HG03135 (cell line): ENCODE results near the gene STXBP5.
"Not testable (repeated sequence)": the region's sequence is repeated elsewhere in the genome, so short reads cannot be mapped to it uniquely, and the experiment has no call there.

Experiments
- ATAC-seq: cut with Tn5 transposase; IDR thresholded peaks from one replicate; pipeline ENCODE4 v1.9.1; 2021; ENCODE audit warnings: mild to moderate bottlenecking, moderate library complexity; ENCODE audit not compliant: unreplicated experiment

Gene STXBP5

DNA sequence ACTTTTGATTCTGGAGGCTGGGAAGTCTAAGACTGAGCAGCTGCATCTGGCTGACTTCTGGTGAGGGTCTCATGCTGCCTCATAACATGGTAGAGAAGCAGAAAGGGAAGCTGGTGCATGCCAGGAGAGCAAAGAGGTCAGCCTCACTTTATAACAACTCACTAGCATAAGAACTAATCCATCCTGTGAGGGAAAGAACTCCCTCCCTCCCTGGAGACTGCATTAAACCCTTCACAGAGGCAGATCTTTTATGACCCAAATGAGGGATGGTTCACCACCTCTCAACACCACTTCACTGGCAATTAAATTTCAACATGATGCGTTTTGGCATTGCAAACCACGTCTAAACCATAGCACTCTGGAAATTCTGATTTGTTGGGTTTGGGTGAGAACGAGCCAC lies 33.9 kb downstream of the STXBP5 start:
- ATAC-seq: no peak

DNA sequence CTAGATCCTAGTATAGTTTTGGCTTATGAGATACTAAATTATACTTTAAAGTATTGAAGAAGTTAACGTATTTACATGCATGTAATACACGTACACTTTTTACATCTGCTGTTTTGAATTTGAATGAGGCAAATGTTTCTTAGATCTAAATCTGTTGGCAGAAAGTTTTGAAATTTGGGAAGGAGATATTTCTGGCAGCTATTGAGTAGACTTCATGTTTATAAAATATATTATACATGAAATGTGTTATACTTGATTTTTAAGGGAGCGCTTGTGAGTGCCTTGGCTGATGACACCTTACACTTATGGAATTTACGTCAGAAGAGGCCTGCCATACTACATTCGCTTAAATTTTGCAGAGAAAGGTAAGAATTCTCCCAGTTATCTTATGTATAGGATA lies 34.7 kb downstream of the STXBP5 start:
- ATAC-seq: no peak

DNA sequence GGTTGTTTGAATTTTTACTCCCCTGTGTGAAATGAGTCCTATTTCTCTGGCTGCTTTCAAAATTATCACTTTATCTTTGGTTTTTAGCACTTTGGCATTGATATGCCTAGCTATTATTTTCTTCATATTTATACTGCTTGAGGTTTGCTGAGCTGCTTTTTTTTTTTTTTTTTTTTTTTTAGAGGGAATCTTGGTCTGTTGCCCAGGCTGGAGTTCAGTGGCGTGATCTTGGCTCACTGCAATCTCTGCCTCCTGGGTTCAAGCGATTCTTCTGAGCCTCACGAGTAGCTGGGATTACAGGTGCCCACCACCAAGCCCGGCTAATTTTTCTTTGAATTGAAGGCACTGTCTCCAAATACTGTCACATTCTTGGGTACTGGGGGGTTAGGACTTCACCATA lies 40.6 kb downstream of the STXBP5 start:
- ATAC-seq: no peak

GRCh38 chr6:147245693-147246092 lies 41.5 kb downstream of the STXBP5 start:
- no peak for ATAC-seq

GRCh38 chr6:147246853-147247635 lies 42.8 kb downstream of the STXBP5 start:
- no peak for ATAC-seq

GRCh38 chr6:147248859-147249258 lies 44.6 kb downstream of the STXBP5 start:
- ATAC-seq: no peak

- ATAC-seq: no peak
These were observed 46.9 kb downstream of the STXBP5 start for GRCh38 chr6:147251072-147251471.

DNA sequence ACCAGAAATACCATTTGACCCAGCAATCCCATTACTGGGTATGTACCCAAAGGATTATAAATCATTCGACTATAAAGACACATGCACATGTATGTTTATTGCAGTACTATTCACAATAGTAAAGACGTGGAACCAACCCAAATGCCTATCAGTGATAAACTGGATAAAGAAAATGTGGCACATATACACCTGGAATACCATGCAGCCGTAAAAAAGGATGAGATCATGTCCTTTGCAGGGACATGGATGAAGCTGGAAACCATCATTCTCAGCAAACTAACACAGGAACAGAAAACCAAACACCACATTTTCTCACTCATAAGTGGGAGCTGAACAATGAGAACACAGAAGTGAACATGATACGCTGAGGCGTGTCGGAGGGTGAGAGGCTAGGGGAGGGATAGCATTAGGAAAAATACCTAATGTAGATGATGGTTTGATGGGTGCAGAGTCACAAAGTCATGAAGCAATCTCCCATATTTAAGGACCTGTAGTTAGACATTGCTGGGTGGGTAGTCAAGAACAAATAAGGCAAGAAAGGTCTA lies 50.8 kb downstream of the STXBP5 start:
- not testable (repeated sequence) for ATAC-seq

DNA sequence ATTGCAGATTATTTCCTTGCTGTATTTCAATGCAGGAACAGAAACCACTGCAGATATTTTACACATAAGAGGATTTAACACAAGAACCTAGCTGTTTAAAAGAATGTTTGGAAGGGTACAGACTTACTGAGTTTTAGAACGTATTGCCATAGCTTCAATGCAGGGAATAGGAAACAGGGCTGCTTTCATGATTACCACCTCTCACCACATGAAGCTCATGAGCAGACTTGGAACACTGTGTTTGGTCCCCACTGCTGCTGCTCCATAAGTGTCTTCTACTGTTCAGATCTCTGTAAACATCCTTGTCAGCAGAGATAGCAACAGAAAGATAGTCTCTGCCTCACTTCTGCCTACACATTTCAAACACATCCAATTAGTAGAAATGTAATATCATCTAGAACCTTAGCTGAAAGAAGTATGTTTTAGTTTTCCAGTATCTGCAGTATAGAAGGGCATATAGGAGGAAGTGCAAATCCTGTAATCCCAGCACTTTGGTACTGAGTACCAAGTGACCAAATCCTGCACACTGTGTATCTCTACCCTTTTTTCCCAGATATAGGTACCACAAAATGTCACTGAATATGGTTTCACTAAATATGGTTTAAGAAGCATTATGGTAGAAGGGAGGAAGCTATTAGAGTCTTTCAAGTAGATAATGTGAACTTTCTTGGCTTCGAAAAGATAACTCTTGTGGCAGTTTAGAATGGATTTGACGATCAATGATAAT lies 51.9 kb downstream of the STXBP5 start:
- ATAC-seq: no peak

DNA sequence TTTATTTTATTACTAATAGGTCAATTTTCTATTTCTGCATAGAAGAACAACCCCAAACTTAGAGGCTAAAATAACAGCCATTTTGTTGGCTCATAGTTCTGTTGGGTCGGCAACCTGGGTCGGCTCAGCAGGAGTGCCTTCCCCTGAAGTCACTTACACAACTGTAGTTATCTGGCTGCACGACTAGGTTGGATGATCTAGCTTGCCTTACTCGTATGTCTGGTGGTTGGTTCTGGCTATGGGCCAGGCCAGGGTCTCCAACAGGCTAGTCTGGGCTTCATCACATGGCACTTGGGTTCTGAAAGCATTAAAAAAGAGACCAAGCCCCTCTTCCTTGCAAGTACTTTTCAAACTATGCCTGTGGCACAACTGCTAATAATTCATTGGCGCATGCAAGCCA lies 53.5 kb downstream of the STXBP5 start:
- ATAC-seq: no peak

DNA sequence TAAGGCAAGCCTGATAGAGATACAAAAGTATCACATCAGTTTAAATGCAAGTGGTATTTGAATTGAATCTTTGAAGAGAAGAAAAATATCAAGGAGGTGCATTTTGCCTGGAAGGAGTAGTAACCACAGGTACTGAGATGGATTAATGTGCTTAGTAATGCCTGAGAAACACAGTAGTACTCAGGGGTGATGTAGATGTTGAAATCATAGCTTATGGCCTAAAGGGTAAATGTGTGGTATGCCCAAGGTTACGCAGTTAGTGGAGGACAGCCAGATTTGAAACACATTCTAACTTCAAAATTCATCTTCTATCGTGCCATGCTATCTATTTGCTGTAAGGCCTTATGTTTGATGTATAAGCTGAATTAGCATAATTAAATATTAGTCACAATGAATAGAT lies 55.9 kb downstream of the STXBP5 start:
- ATAC-seq: no peak

DNA sequence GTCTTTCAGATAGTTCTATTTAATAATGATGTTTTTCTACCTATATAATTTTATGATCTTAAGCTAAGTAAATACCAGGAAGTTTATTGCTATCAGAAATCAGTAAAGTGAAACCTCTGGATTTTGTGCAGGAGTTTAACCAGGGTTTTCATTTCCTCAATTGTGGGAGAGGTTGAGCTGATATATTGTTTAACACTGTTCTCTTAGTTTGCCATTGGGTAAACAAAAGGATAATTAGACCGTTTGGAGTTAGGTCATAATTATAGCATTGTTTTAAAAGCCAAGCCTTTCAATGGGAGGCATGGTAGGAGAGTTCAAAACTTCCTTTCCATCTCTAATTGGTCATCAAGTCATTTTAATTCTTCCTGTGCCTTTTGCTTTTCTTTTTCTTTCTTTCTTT lies 58.7 kb downstream of the STXBP5 start:
- ATAC-seq: no peak

DNA sequence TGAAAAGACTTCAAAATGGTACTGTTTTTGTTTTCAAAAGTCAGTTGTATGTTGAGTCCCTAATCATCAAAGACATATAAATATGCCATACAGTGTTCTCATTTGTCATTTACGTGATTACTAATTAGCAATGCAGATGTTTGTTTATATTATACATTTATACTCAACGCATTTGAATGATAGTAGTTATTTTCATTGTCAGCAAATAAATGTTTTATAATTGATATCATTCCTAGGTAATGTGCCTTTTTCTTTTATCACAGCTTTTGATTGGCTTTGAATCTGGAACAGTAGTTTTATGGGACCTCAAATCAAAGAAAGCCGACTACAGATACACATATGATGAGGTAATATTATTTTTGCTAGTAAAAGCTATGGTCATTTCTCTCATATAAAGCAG lies 62.6 kb downstream of the STXBP5 start:
- ATAC-seq: no peak

GRCh38 chr6:147267658-147268057 lies 63.4 kb downstream of the STXBP5 start:
- ATAC-seq: no peak

DNA sequence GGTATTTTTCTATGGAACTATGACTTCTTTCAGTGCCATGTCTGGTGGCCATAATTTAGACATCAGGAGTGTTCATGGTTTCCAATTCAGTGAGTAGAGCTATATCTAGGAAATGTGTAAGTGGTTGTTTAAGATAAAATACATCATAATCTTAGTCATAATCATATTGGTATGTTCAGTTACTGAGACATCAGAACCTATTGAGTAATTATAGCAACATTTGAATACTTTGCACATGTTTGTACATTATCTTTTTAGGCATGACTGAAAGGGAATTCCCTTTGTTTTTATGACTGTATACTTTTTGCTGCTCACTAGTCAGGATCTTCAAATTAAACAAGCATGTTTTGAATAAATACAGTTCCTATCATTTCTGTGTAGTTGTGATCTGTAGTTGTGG lies 64.0 kb downstream of the STXBP5 start:
- ATAC-seq: no peak

DNA sequence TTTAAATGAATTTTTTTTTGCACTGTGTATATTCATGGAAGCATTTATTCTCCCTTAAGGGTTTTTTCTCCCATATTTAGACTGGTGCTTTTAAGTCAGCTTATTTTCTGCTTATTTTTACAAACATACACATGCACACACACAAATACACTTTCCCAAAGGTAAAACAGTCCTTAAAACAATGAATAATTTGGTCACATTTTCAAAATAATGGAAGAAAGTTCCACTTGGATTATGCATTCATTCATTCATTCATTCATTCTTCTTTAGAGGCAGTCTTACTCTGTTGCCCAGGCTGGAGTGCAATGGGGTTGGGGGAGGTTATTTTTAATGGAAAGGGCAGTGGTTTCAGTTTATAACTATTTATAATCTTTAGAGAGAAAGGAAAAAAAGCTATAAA lies 69.8 kb downstream of the STXBP5 start:
- ATAC-seq: no peak

DNA sequence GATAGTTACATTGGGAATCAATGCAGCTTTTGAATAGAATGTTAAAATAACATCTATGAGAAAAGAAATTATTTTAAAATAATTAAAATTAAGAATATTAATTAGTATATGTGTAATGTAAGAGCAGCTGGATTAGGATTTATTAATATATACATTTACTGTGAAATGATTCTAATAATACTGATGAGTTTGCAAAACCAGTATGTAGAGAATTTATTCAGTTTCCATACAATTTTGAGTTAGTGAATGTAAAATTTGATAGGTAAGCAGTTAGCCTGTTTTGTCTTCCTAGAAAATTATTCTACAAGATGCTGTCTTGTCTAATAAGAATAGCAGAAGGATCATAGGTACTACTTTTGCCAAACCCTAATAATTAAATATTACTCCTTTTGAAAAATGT lies 70.6 kb downstream of the STXBP5 start:
- no peak for ATAC-seq

DNA sequence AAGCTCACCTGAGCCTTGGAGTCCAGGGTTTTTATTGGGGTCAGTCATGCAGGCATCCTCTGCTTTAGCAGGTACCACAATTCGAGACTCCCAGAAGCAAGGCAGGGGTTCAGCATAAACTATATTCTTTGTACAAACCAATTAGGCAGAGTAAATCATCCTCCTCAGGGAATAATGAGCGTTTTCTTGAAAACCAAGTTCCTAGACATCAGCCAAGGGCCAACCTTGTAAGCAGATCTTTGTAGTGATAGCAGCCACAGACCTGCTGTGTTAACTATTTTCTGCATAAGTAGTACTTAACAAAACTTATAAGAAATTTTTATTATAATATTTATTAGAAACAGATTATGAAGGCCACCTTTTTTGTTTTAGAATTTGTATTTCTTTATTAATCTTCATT lies 74.7 kb downstream of the STXBP5 start:
- ATAC-seq: no peak

DNA sequence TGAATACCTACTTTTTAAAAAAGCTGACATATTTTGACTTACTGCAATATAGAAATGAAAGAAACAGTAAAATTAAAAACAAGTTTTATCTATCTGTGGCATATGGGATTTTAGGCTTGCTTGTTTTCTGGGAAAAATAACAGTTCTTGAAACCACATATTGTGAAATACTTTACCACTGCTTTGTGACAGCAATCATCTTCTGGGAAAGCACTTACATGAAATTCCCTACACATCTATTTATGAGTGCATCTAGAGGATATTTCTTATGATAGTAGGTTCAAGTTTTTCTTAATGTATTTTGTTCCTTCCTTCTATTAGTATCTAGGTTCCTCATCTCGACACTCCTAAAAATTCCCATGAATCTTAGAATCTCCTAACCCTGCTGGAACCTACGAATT lies 75.2 kb downstream of the STXBP5 start:
- no peak for ATAC-seq

DNA sequence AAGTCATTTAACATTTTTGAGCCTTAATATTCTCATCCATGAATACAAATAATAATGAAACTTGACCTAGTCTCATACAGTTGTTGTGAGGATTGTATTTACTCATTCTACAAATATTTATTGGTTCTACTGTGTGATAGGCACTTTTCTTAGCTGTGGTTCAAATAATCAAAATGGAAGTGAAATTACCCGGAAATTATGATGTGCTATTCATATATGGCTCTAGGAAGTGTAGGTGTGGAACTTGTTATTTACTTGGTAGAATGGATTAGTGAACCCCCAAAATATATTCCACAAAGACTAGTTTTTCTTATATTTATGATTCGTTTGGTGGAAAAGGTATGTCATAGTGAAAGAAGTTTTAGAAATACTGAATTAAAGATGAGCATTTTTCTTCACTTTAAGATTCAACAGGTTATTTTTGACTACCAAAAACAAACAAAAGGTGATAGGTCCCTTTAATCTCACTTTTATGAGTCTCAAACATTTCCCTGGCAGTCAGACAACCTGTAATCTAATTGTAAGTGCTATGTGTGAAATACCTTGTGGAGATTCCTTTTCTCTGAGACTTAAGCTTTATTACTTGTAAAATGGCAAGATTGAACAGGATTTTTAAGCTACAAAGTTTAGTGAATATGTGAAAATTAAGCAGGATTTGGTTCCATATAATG lies 77.8 kb downstream of the STXBP5 start:
- no peak for ATAC-seq

DNA sequence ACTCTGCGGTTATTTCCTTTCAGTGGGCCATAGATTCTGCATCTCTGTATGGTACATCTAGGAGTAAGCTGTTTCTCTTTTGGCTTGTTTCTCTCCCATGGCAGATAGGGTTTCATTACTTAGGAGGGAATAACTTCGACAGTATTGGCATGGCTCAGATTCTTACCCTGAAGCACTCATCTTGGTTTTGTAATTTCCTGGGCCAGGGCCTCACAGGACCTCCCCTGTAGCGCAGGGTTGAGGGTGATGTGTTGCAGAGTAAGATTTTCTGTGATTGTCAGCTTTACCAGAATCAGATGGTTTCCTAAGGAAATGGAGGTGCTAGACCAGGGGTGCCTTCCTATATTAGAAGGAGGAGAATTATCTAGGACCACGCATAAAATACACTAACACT lies 78.3 kb downstream of the STXBP5 start:
- ATAC-seq: no peak

- ATAC-seq: no peak
These were observed 79.2 kb downstream of the STXBP5 start for GRCh38 chr6:147283460-147283859.
